IMR-90 (cell line): ENCODE measurements around the gene ARHGEF18. TPM values are rescaled to one million over a fixed set of nuclear protein-coding genes. Genes with fewer than 3 reads are reported as not detected.
A peak's percentile ranks its signal among the peaks of the same experiment; 100 is the strongest.

Source experiments
- ATAC-seq: fragments of 200-7000 bp; cut with Tn5 transposase; 2 replicates; pipeline ENCODE4 v1.9.1; 2020; ENCODE audit warnings: low read depth, mild to moderate bottlenecking, moderate library complexity
- BruUV-seq: library from RNA; stranded (reverse); fragments of 400-500 nt; replicated peaks from 2 replicates; lab custom pipeline; 2021; lab: Mats Ljungman, UMichigan
- CTCF ChIA-PET: fragments of 300-600 bp; formaldehyde crosslinking; extraction: SDS; loops from one replicate; lab custom pipeline; 2021; ENCODE audit warnings: antibody characterized with exemption; lab: Yijun Ruan, JAX
- POLR2A ChIA-PET: fragments of 300-600 bp; sonication (Branson Sonifier 250); formaldehyde crosslinking; loops from one replicate; lab custom pipeline; 2022; ENCODE audit warnings: antibody characterized with exemption; ENCODE audit not compliant: unreplicated experiment; lab: Charles Lee
- DNase-seq: peaks from one replicate; pipeline ENCODE4 v3.0.0; 2013
- H2AFZ ChIP-seq: replicated peaks from 2 replicates; pipeline ENCODE3; 2013; ENCODE audit warnings: low read length, mild to moderate bottlenecking; ENCODE audit not compliant: poor library complexity
- H2AK5ac ChIP-seq: 2 replicates; pipeline ENCODE4 v1.6.1; 2013; ENCODE audit warnings: low read depth, low read length, inconsistent platforms
- H2AK9ac ChIP-seq: replicated peaks from 2 replicates; pipeline ENCODE3; 2013; ENCODE audit warnings: mild to moderate bottlenecking, low read depth, low read length, moderate library complexity; ENCODE audit not compliant: poor library complexity
- H2BK120ac ChIP-seq: 2 replicates; pipeline ENCODE4 v1.6.1; 2013; ENCODE audit warnings: low read depth, low read length, inconsistent platforms
- H2BK15ac ChIP-seq: 3 replicates; pipeline ENCODE4 v1.6.1; 2013; ENCODE audit warnings: low read depth, low read length, inconsistent platforms
- H2BK20ac ChIP-seq: 2 replicates; pipeline ENCODE4 v1.6.1; 2013; ENCODE audit warnings: low read depth, mild to moderate bottlenecking, inconsistent platforms, low read length, moderate library complexity
- H2BK5ac ChIP-seq: 2 replicates; pipeline ENCODE4 v1.6.1; 2013; ENCODE audit warnings: mild to moderate bottlenecking, low read depth, low read length, inconsistent platforms; ENCODE audit not compliant: poor library complexity, severe bottlenecking
- H3K14ac ChIP-seq: replicated peaks from 2 replicates; pipeline ENCODE4 v1.6.1; 2013; ENCODE audit warnings: low read depth, low read length, inconsistent platforms
- H3K18ac ChIP-seq: 2 replicates; pipeline ENCODE4 v1.6.1; 2013; ENCODE audit warnings: low read depth, low read length, control low read depth
- H3K23ac ChIP-seq: 2 replicates; pipeline ENCODE4 v1.6.1; 2013; ENCODE audit warnings: low read depth, low read length, inconsistent platforms
- H3K27ac ChIP-seq: 2 replicates; pipeline ENCODE4 v1.5.1; 2013; ENCODE audit warnings: mild to moderate bottlenecking, control low read depth, low read length; ENCODE audit not compliant: insufficient read depth
- H3K27me3 ChIP-seq: 2 replicates; pipeline ENCODE4 v1.6.1; 2013; ENCODE audit warnings: low read length; ENCODE audit not compliant: control insufficient read depth, insufficient read depth
- H3K36me3 ChIP-seq: 2 replicates; pipeline ENCODE4 v1.6.1; 2013; ENCODE audit warnings: low read length, mixed read lengths; ENCODE audit not compliant: control insufficient read depth, insufficient read depth
- H3K4ac ChIP-seq: 2 replicates; pipeline ENCODE4 v1.6.1; 2013; ENCODE audit warnings: low read depth, low read length, inconsistent platforms
- H3K4me1 ChIP-seq: 2 replicates; pipeline ENCODE4 v1.6.1; 2013; ENCODE audit warnings: low read length, mixed read lengths; ENCODE audit not compliant: control insufficient read depth, insufficient read depth
- H3K4me2 ChIP-seq: 2 replicates; pipeline ENCODE4 v1.6.1; 2013; ENCODE audit warnings: low read depth, mild to moderate bottlenecking, control low read depth, low read length, moderate library complexity
- H3K4me3 ChIP-seq: 2 replicates; pipeline ENCODE4 v1.5.1; 2013; ENCODE audit warnings: low read depth, mild to moderate bottlenecking, control low read depth, low read length, moderate library complexity; ENCODE audit not compliant: insufficient read depth
- H3K56ac ChIP-seq: 2 replicates; pipeline ENCODE4 v1.6.1; 2013; ENCODE audit warnings: low read length, inconsistent platforms; ENCODE audit not compliant: insufficient read depth; ENCODE audit errors: extremely low read depth
- H3K79me1 ChIP-seq, 2 experiments: 2 replicates each; pipeline ENCODE4 v1.6.1; 2013; ENCODE audit warnings: low read length in 2 of 2, inconsistent platforms in 1 of 2, low read depth in 1 of 2
- H3K9ac ChIP-seq: 2 replicates; pipeline ENCODE4 v1.6.1; 2013; ENCODE audit warnings: low read depth, low read length, control low read depth
- H3K9me1 ChIP-seq: 2 replicates; pipeline ENCODE4 v1.6.1; 2013; ENCODE audit warnings: low read length, inconsistent platforms; ENCODE audit not compliant: insufficient read depth
- H3K9me3 ChIP-seq: 2 replicates; pipeline ENCODE4 v1.6.1; 2013; ENCODE audit warnings: low read length; ENCODE audit not compliant: control insufficient read depth, insufficient read depth
- H4K20me1 ChIP-seq: 2 replicates; pipeline ENCODE4 v1.6.1; 2013; ENCODE audit warnings: low read length, inconsistent platforms; ENCODE audit not compliant: insufficient read depth
- H4K5ac ChIP-seq: 2 replicates; pipeline ENCODE4 v1.6.1; 2013; ENCODE audit warnings: mild to moderate bottlenecking, low read depth, low read length, control low read depth
- H4K8ac ChIP-seq, 2 experiments: 2 replicates each; pipeline ENCODE4 v1.6.1; 2013; ENCODE audit warnings: low read depth in 2 of 2, low read length in 2 of 2, control low read depth in 1 of 2, inconsistent platforms in 1 of 2
- H4K91ac ChIP-seq: 2 replicates; pipeline ENCODE4 v1.6.1; 2013; ENCODE audit warnings: low read depth, low read length, inconsistent platforms; ENCODE audit not compliant: insufficient read depth
- MAFK ChIP-seq: IDR thresholded peaks from 2 replicates; pipeline ENCODE4 v1.6.1; 2012; ENCODE audit warnings: low read depth, low read length, improper control_type of control experiment
- MAZ ChIP-seq: IDR thresholded peaks from 2 replicates; pipeline ENCODE4 v1.6.1; 2012; ENCODE audit warnings: low read depth, mild to moderate bottlenecking, low read length, improper control_type of control experiment, moderate library complexity, borderline replicate concordance
- USF2 ChIP-seq: fragments of 150-350 bp; IDR thresholded peaks from 2 replicates; pipeline ENCODE4 v1.6.1; 2017; ENCODE audit warnings: mild to moderate bottlenecking, antibody characterized with exemption, low read length, low read depth
- WGBS, 2 experiments: methylation state at CpG; one replicate each; pipeline versions ENCODE4 v1.1.5 to v1.1.7; 2013; ENCODE audit warnings: missing lambda C conversion rate in 2 of 2; ENCODE audit not compliant: insufficient read length in 1 of 2; ENCODE audit errors: extremely low coverage in 2 of 2; 5-methylcytosine and 5-hydroxymethylcytosine counted together
- dilution Hi-C: fragments of 300-500 bp; cut with HindIII; formaldehyde crosslinking; loops from one replicate; pipeline ENCODE4 v1.14.3; 2018; ENCODE audit warnings: low sequenced_read_pairs; ENCODE audit not compliant: unreplicated experiment
- in situ Hi-C: fragments of 300-500 bp; cut with MboI; formaldehyde crosslinking; loops from 3 replicates; pipeline ENCODE4 v1.14.3; 2019; ENCODE audit warnings: low sequenced_read_pairs, inconsistent platforms, mixed read lengths
- intact Hi-C: fragments of 100-400 bp; cut with micrococcal nuclease; formaldehyde crosslinking; loops from 2 replicates; pipeline ENCODE4 v1.10.0; 2022
- polyA plus RNA-seq, 3 experiments: library from polyadenylated mRNA; depleted of rRNA; stranded (reverse); fragments of >200 nt; gene quantifications; 2 replicates each; pipeline ENCODE4 v1.2.3, GENCODE V29; 2012; ENCODE audit warnings: low replicate concordance in 1 of 3
- total RNA-seq: library from RNA; depleted of rRNA; stranded (reverse); fragments of >200 nt; gene quantifications from 2 replicates; pipeline ENCODE4 v1.2.3, GENCODE V29; 2012

Gene ARHGEF18
- total and polyA plus RNA-seq, 2 of the 4 experiments (the other 2 are of a cell fraction), result 11.6 to 12.4 TPM

GRCh38 chr19:7340959-7341837, 7.5 kb upstream of the ARHGEF18 start (continued):
- TF ChIP-seq MAZ (no peak), MAFK (no peak)

GRCh38 chr19:7342143-7342542, 6.6 kb upstream of the ARHGEF18 start:
- CTCF ChIA-PET, result interaction anchor here (0.6 to 2.4 kb wide), 2 partner anchors 93 to 242 kb away, joined by 4 to 7 read pairs; no protein-coding TSS in a partner anchor
- Histone ChIP-seq H3K23ac (no peak overlapping the region), H3K4ac (no peak overlapping the region), H3K27me3 (peaks cover 8% of the 10 kb centered on the region), H3K4me2 (no peak overlapping the region), H2BK20ac (no peak overlapping the region), H3K4me1 (no peaks in the 10 kb centered on the region), H4K91ac (no peak overlapping the region), H3K9me3 (no peaks in the 10 kb centered on the region), H4K8ac (no peak overlapping the region), H3K36me3 (no peaks in the 10 kb centered on the region), H3K18ac (no peak overlapping the region), H3K27ac (no peak overlapping the region), H3K4me3 (no peak overlapping the region), H4K5ac (no peak overlapping the region), H3K9ac (no peak overlapping the region), H3K56ac (no peak overlapping the region), H3K79me1 (no peaks in the 10 kb centered on the region), H3K14ac (no peak overlapping the region), H2BK5ac (no peak overlapping the region), H2AK9ac (no peak overlapping the region), H2AK5ac (no peak overlapping the region), H2BK120ac (no peak overlapping the region), H2AFZ (no peak overlapping the region), H2BK15ac (no peak overlapping the region), H4K20me1 (no peaks in the 10 kb centered on the region), H3K9me1 (no peaks in the 10 kb centered on the region)
- in situ Hi-C loops (loop anchor here (5.0 kb wide), 1 partner anchor 240 kb away; no protein-coding TSS in a partner anchor), dilution Hi-C loops (no loop called here), intact Hi-C loops (no loop called here)
- BruUV-seq, result no TSS peak
- 60% methylated on average over 1 of the region's 5 CpGs; no CpG with 5 or more reads in 1 of the 2 experiments for WGBS, 2 experiments
- TF ChIP-seq USF2, result no peak
- TF ChIP-seq MAFK, result 0 out of 2 replicates have a peak, but pooled peaks have one; percentile 15
- DNase-seq (no peak), ATAC-seq (no peak)
- POLR2A ChIA-PET, result no interaction called here
